ENCODE measurements around the gene MMS19.

MMS19 gene

DNA sequence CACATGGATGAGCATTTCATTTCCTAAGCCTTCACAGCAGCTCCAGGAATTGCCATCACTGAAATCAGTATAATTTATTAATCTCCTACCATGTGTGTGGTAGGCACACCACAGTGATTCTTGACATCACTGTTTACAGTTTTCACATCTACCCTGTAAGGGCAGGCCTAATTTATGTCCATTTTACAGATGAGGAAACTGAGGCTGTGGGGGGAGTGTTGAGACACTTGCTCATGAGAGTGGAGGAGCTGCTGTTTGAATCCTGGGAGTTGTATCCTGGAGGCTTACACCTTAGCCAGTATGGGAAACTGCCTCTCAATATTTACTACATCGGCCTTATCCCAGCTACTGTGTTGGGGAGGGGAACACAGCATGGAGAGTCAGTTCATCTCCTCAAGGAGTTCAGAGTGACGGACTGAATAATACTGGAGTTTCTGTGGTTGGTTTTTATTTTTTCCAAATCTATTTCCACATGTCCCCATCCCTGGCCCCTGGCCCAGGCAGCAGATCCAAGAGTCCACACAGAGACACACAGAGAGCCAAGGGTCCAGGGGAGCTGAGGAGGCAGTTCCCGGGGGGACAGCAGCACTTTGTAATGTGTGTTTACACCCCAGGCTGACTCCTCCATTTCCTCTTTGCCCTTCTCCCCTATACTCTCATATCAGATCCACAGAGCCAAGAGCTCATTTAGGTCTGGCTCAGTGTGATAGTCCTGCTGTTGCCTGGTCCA lies 13.7 kb upstream of the MMS19 start:
- Histone ChIP-seq H3K4me3 (ENCODE audit: low read length) (no peak overlapping the region), H3K9me3 (ENCODE audit: control insufficient read depth, low read length) (no peaks in the 10 kb centered on the region), H3K4me1 (ENCODE audit: control insufficient read depth, insufficient read depth, low read length) (peaks cover 12% of the 10 kb centered on the region), H3K36me3 (ENCODE audit: control insufficient read depth, insufficient read depth, low read length, severe bottlenecking) (no peaks in the 10 kb centered on the region), H3K27me3 (replicated peaks; ENCODE audit: control insufficient read depth, insufficient read depth, low read length) (no peaks in the 10 kb centered on the region), H3K9ac (ENCODE audit: low read length) (no peak overlapping the region)
- DNase-seq (ENCODE audit: low read depth): no peak

DNA sequence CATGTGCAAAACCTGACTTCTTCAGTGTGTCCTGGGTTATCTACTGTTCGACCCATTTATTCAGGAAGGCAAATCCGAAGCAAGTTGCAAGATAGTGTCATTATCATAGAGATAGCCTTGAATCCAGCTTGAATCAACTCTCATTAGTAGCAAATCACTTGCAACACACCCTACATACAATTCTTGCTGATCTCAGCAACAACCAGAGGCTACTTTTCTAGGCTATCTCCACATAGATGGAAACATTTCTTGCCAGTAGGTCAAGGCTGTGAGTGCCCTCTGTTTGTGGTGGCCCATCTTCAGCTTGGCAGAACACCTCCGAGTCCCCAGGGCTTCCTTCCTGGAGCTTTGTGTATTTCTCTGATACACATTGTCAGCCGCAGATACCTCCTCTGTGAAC lies 12.5 kb upstream of the MMS19 start:
- Histone ChIP-seq H3K36me3 (ENCODE audit: control insufficient read depth, insufficient read depth, low read length, severe bottlenecking) (no peaks in the 10 kb centered on the region), H3K9ac (ENCODE audit: low read length) (no peak overlapping the region)

DNA sequence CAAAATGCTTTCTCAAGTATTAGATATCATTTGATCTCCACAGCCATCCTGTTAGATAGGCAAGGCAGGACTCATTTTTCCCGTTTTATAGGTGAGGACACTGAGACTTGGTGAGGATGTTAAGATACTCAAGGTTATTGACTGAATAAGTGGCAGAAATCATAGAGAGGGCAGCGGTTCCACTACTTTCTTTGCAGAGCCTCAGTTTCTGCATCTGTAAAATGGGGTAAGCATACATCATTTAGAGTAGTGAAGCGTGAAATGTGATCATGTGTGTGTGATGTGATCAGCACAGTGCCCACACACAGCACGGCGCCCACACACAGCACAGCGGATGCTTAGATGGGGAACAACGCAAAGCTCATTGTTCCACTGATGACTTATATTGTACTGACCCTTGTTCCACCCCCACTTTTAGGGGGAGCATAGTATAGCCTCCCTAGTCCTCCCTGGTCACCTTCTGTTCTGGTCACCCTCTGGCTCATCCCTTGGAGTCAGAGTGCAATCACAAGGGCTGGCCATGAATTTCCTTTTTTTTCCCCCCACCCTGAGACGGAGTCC lies 11.0 kb upstream of the MMS19 start:
- Histone ChIP-seq H3K36me3 (ENCODE audit: control insufficient read depth, insufficient read depth, low read length, severe bottlenecking) (peaks cover under 1% of the 10 kb centered on the region), H3K27me3 (replicated peaks; ENCODE audit: control insufficient read depth, insufficient read depth, low read length) (no peaks in the 10 kb centered on the region), H3K4me3 (ENCODE audit: low read length) (no peak overlapping the region), H3K4me1 (ENCODE audit: control insufficient read depth, insufficient read depth, low read length) (peaks cover 12% of the 10 kb centered on the region), H3K9me3 (ENCODE audit: control insufficient read depth, low read length) (no peaks in the 10 kb centered on the region), H3K9ac (ENCODE audit: low read length) (no peak overlapping the region)
- DNase-seq (ENCODE audit: low read depth): no peak

More for the DNA sequence above, 12.5 kb upstream of the MMS19 start:
- Histone ChIP-seq H3K4me1 (ENCODE audit: control insufficient read depth, insufficient read depth, low read length) (peaks cover 12% of the 10 kb centered on the region), H3K27me3 (replicated peaks; ENCODE audit: control insufficient read depth, insufficient read depth, low read length) (no peaks in the 10 kb centered on the region), H3K4me3 (ENCODE audit: low read length) (no peak overlapping the region), H3K9me3 (ENCODE audit: control insufficient read depth, low read length) (no peaks in the 10 kb centered on the region)
- no peak for DNase-seq (ENCODE audit: low read depth)

DNA sequence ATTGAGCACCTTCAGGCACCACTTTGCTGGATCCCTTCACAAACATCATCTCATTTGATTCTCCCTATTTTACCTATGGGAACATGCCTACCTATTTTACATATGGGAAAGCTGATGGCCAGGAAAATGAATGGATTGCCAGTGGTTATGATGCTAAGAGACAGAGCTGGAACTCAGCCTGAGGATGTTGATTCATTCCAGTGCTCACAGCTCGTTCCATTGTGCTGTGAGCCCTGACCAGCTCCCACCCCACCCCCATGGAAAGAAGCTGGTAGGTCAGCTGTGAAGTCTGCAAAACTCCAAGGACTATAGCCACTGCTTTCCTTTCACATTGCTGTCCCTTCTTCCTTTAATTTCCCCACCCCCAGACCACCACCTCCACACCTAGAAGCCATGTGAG lies 10.1 kb upstream of the MMS19 start:
- Histone ChIP-seq H3K4me1 (ENCODE audit: control insufficient read depth, insufficient read depth, low read length) (peaks cover 14% of the 10 kb centered on the region), H3K36me3 (ENCODE audit: control insufficient read depth, insufficient read depth, low read length, severe bottlenecking) (peaks cover 5% of the 10 kb centered on the region), H3K27me3 (replicated peaks; ENCODE audit: control insufficient read depth, insufficient read depth, low read length) (no peaks in the 10 kb centered on the region), H3K9ac (ENCODE audit: low read length) (no peak overlapping the region), H3K9me3 (ENCODE audit: control insufficient read depth, low read length) (no peaks in the 10 kb centered on the region), H3K4me3 (ENCODE audit: low read length) (no peak overlapping the region)
- peak; percentile 25 for DNase-seq (ENCODE audit: low read depth)

DNA sequence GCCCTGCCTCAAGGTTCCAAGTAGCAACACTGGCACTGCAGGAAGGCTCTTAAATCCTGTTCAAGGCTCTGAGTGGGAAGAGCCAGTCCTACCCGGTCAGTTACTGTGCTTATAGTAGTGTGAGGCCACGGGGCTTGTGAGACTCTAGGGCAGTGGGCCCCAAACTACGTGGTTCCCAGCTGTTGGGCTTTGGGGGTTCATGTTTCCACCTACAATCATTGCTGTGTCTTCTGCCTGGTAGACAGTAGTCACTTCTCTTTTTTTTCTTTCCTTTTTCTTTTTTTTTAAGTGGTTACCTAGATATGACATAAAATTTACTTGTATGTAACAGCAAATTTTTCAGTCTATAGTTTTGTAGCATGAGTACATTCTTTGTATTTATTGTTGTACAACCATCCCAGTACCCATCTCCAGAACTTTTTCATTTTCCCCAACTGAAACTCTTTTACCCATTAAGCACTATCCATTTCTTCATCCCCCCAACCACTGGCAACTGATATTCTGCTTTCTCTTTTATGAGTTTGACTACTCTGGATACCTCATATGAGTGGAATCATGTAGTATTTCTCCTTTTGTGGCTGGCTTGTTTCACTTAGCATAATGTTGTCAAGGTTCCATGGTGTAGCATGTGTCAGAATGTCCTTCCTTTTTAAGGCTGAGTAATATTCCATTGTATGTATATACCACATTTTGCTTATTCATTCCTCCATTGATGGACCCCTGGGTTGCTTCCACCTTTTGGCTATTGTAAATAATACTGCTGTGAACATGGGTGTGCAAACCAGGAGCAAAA lies 8.2 kb upstream of the MMS19 start:
- no peak for DNase-seq (ENCODE audit: low read depth)
- Histone ChIP-seq H3K36me3 (ENCODE audit: control insufficient read depth, insufficient read depth, low read length, severe bottlenecking) (peaks cover 5% of the 10 kb centered on the region), H3K27me3 (replicated peaks; ENCODE audit: control insufficient read depth, insufficient read depth, low read length) (no peaks in the 10 kb centered on the region), H3K4me3 (ENCODE audit: low read length) (no peak overlapping the region), H3K9ac (ENCODE audit: low read length) (no peak overlapping the region), H3K9me3 (ENCODE audit: control insufficient read depth, low read length) (no peaks in the 10 kb centered on the region), H3K4me1 (ENCODE audit: control insufficient read depth, insufficient read depth, low read length) (peaks cover 4% of the 10 kb centered on the region)

DNA sequence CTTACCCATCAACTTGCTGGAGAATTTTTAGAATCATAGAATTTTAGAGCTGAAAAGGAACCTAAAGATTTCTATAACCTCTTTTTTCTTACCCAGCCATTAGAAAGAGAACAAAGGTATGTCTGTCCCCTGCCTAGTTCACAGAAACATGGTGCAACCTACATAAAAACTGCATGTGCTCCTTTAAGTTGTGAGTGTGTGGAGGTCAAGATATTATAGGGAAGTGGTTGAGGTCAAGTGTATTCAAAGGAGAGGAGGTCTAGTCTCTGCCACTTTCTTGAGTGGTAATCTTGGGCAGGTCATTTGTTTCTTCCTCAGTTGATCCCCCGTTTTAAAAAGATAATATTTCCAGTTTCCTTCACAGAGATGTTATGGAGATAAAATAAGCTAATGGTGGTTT lies 6.9 kb upstream of the MMS19 start:
- Histone ChIP-seq H3K4me1 (ENCODE audit: control insufficient read depth, insufficient read depth, low read length) (peaks cover 15% of the 10 kb centered on the region), H3K27me3 (replicated peaks; ENCODE audit: control insufficient read depth, insufficient read depth, low read length) (no peaks in the 10 kb centered on the region), H3K9ac (ENCODE audit: low read length) (no peak overlapping the region), H3K4me3 (ENCODE audit: low read length) (no peak overlapping the region), H3K9me3 (ENCODE audit: control insufficient read depth, low read length) (no peaks in the 10 kb centered on the region), H3K36me3 (ENCODE audit: control insufficient read depth, insufficient read depth, low read length, severe bottlenecking) (peaks cover 5% of the 10 kb centered on the region)
- DNase-seq (ENCODE audit: low read depth): no peak

DNA sequence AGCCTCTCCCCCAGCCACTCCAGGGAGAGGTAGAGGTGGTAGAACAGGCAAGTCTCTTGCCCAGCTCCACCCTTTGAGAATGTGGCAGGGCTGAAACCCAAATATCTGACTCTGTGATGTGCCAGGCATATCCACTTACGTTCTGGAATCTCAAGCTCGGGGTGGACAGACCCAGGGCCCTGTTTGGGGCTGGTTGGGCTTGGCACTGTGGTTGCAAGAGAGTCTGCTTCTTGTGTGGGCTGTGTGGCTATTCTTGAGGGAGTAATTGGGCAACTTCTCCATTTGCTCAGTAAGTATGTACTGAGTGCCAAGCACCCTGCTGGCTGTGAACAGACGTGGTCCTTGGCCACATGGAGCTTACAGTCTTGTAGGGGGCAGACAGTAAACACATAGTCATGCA lies 5.2 kb upstream of the MMS19 start:
- Histone ChIP-seq H3K9ac (ENCODE audit: low read length) (no peak overlapping the region), H3K4me1 (ENCODE audit: control insufficient read depth, insufficient read depth, low read length) (peaks cover 17% of the 10 kb centered on the region), H3K4me3 (ENCODE audit: low read length) (no peak overlapping the region), H3K36me3 (ENCODE audit: control insufficient read depth, insufficient read depth, low read length, severe bottlenecking) (peaks cover 5% of the 10 kb centered on the region), H3K9me3 (ENCODE audit: control insufficient read depth, low read length) (no peaks in the 10 kb centered on the region), H3K27me3 (replicated peaks; ENCODE audit: control insufficient read depth, insufficient read depth, low read length) (no peaks in the 10 kb centered on the region)
- no peak for DNase-seq (ENCODE audit: low read depth)

DNA sequence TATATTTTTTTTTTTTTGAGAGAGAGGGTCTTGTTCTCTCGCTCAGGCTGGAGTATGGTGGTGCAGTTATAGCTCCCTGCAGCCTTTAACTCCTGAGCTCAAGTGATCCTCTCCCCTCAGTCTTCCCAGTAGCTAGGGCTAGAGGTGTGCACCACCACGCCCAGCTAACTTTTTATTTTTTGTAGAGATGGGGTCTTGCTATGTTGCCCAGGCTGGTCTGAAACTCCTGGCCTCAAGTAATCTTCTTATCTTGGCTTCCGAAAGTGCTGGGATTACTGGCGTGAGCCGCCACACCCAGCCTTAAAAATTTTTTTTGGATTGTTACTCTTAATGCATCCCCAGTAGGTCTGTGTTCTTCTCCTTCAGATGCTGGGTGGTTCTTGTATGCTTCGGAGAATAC lies 4.7 kb upstream of the MMS19 start:
- no peaks in the 10 kb centered on the region for H3K9me3 ChIP-seq (ENCODE audit: control insufficient read depth, low read length)
- peaks cover 17% of the 10 kb centered on the region for H3K4me1 ChIP-seq (ENCODE audit: control insufficient read depth, insufficient read depth, low read length)
- no peak overlapping the region for H3K9ac ChIP-seq (ENCODE audit: low read length)
- DNase-seq (ENCODE audit: low read depth): no peak
- H3K36me3 ChIP-seq (ENCODE audit: control insufficient read depth, insufficient read depth, low read length, severe bottlenecking): peaks cover 5% of the 10 kb centered on the region
- H3K4me3 ChIP-seq (ENCODE audit: low read length): no peak overlapping the region
- H3K27me3 ChIP-seq (replicated peaks; ENCODE audit: control insufficient read depth, insufficient read depth, low read length): no peaks in the 10 kb centered on the region

DNA sequence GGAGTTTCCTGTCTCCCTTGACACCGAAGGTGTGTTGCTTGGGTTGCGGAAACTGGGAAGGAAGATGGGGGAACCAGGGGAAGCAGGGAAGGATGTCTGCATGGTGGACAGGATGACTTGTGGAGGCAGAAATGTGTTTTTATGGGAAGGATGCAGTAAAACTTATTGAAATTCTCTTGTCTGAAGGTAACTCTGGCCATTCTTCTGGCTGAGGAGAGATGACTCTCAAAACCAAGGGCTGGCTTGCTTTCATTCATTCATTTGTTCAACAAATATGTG lies 2.0 kb upstream of the MMS19 start:
- H3K4me1 ChIP-seq (ENCODE audit: control insufficient read depth, insufficient read depth, low read length): peaks cover 33% of the 10 kb centered on the region
- peak overlapping the region; percentile 95 for H3K9ac ChIP-seq (ENCODE audit: low read length)
- H3K27me3 ChIP-seq (replicated peaks; ENCODE audit: control insufficient read depth, insufficient read depth, low read length): no peaks in the 10 kb centered on the region
- no peak for DNase-seq (ENCODE audit: low read depth)
- H3K36me3 ChIP-seq (ENCODE audit: control insufficient read depth, insufficient read depth, low read length, severe bottlenecking): peaks cover 5% of the 10 kb centered on the region
- H3K4me3 ChIP-seq (ENCODE audit: low read length): peak overlapping the region; percentile 93
- no peaks in the 10 kb centered on the region for H3K9me3 ChIP-seq (ENCODE audit: control insufficient read depth, low read length)

DNA sequence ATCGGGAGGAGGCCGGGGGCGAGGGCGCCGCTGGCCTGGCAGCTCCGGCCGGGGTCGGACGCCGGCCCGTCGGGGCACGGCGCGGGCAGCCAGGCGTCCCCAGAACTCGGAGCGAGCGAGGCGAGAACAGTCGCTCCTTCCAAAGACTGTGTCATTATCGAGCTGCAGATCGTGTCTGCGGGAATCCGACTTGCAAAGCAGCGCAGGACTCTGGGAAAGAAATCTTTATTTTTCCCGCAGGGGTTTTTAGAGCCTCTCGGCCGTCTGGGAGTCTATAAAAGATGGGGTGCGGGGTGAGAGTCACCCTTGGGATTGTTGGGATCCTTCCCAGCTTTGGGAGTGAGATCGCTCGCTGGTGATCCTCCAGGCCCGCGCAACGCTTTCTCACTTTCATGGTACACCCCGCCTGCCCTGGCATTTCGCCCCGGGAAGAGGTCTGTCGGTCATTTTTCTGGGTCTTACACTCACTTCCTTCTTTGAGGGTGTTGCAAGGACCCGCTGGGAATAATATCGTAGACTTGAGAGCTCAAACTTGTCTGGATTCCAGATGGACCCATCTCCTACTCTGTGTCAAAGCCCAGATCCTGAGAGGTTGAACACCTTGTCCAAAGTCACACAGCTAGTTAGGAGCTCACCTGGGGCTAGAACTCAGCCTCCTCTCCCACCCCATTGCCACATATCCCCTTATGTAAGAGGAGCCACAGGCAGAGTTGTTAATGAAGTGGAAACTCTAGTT lies 1.5 kb upstream of the MMS19 start:
- Histone ChIP-seq H3K4me3 (ENCODE audit: low read length) (peak overlapping the region; percentile 93), H3K36me3 (ENCODE audit: control insufficient read depth, insufficient read depth, low read length, severe bottlenecking) (peaks cover 5% of the 10 kb centered on the region), H3K9me3 (ENCODE audit: control insufficient read depth, low read length) (no peaks in the 10 kb centered on the region), H3K27me3 (replicated peaks; ENCODE audit: control insufficient read depth, insufficient read depth, low read length) (no peaks in the 10 kb centered on the region), H3K4me1 (ENCODE audit: control insufficient read depth, insufficient read depth, low read length) (peaks cover 38% of the 10 kb centered on the region), H3K9ac (ENCODE audit: low read length) (peak overlapping the region; percentile 95)
- peak; percentile 84 for DNase-seq (ENCODE audit: low read depth)

All from adipocyte (in vitro differentiated cells).